ENCODE results near the gene SLAMF9. TPM values are rescaled to one million over a fixed set of nuclear protein-coding genes. Genes with fewer than 3 reads are reported as not detected.
"Not testable (repeated sequence)": the region's sequence is repeated elsewhere in the genome, so short reads cannot be mapped to it uniquely, and the experiment has no call there.

The SLAMF9 gene
- total RNA-seq, 1 donor from 2014 or later, result not detected

- H3K27me3 Mint-ChIP-seq (ENCODE audit: insufficient read depth), result not testable (repeated sequence)
Observed at GRCh38 chr1:159904036-159904435, 50.0 kb downstream of the SLAMF9 start.

GRCh38 chr1:159902541-159902940 is 51.5 kb downstream of the SLAMF9 start:
- intact Hi-C loops (cut with micrococcal nuclease), result no loop called here
- H3K4me1 Mint-ChIP-seq (ENCODE audit: low read depth), result peaks cover 9% of the 10 kb centered on the region
- H3K27me3 Mint-ChIP-seq (ENCODE audit: insufficient read depth), result peaks cover 8% of the 10 kb centered on the region
- peaks cover 2% of the 10 kb centered on the region for H3K36me3 Mint-ChIP-seq (ENCODE audit: low read depth)
- DNase-seq (ENCODE audit: low spot score), result no peak
- H3K27ac Mint-ChIP-seq, result no peak overlapping the region
- H3K9me3 Mint-ChIP-seq, result no peaks in the 10 kb centered on the region
- no peak overlapping the region for H3K4me3 Mint-ChIP-seq

More at GRCh38 chr1:159904036-159904435, 50.0 kb downstream of the SLAMF9 start:
- H3K4me1 Mint-ChIP-seq (ENCODE audit: low read depth); intact Hi-C loops (cut with micrococcal nuclease); H3K27ac Mint-ChIP-seq; H3K4me3 Mint-ChIP-seq; H3K9me3 Mint-ChIP-seq; DNase-seq (ENCODE audit: low spot score); H3K36me3 Mint-ChIP-seq (ENCODE audit: low read depth): not testable (repeated sequence)

Other genes with a start within 250 kb of the SLAMF9 start
- not detected in 2 replicates for gene CRP, start 239.6 kb downstream of the SLAMF9 start, total RNA-seq
- 22.4 and 23.4 TPM in 2 replicates for gene DUSP23, start 173.3 kb downstream of the SLAMF9 start, total RNA-seq
- not detected in 2 replicates for gene FCRL6, start 151.9 kb downstream of the SLAMF9 start, total RNA-seq
- gene SLAMF8, start 127.4 kb downstream of the SLAMF9 start, total RNA-seq, result 0.49 and 0.69 TPM in 2 replicates
- not detected in 2 replicates for gene VSIG8, start 91.6 kb downstream of the SLAMF9 start, total RNA-seq
- 0.78 and 1.7 TPM in 2 replicates for gene CFAP45, start 54.1 kb downstream of the SLAMF9 start, total RNA-seq
- gene TAGLN2, start 28.7 kb downstream of the SLAMF9 start, total RNA-seq, result 442 and 461 TPM in 2 replicates
- not detected in 2 replicates for gene IGSF9, start 8.6 kb downstream of the SLAMF9 start, total RNA-seq
- 5.4 and 5.5 TPM in 2 replicates for gene PIGM, start 77.8 kb upstream of the SLAMF9 start, total RNA-seq
- gene KCNJ10, start 115.9 kb upstream of the SLAMF9 start, total RNA-seq, result not detected in 2 replicates
- gene KCNJ9, start 127.3 kb upstream of the SLAMF9 start, total RNA-seq, result not detected in 2 replicates
- gene IGSF8, start 144.4 kb upstream of the SLAMF9 start, total RNA-seq, result 25.5 and 26.3 TPM in 2 replicates
- gene ATP1A2, start 161.5 kb upstream of the SLAMF9 start, total RNA-seq, result not detected in 2 replicates
- not detected in 2 replicates for gene ATP1A4, start 197.4 kb upstream of the SLAMF9 start, total RNA-seq
- gene CASQ1, start 236.3 kb upstream of the SLAMF9 start, total RNA-seq, result not detected in 2 replicates